ENCODE data around the gene CDHR3. TPM values are rescaled to one million over a fixed set of nuclear protein-coding genes. Genes with fewer than 3 reads are reported as not detected.

Gene CDHR3
- polyA plus RNA-seq, 4 donors, result 4.1 to 24.1 (median 5.4) TPM

DNA sequence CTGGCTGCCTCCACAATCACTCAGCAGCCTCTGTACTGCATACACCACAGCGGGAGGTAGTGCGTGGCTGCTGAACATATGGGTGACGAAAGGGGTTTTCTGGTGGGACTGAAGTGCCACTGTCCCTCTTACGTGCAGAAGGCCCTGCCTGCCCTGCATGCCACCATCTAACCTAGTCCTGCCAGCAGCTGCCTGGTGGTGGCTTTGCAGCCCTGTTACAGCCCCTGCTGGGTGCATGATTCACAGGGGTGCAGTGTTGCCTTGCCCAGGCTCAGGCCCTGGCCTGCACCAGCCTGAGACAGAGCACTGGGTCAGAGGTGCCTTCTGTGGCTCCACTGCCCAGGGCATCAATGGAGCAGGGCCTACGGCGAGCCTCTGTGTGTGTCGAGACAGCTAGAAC is 98.9 kb downstream of the CDHR3 start:
- Histone ChIP-seq H3K9me3 (ENCODE audit: control insufficient read depth in 2 of 2, insufficient read depth in 1 of 2, low read depth in 1 of 2, low read length in 1 of 2) (no peaks in the 10 kb centered on the region), H3K4me1 (ENCODE audit: control insufficient read depth in 3 of 3, insufficient read depth in 2 of 3, low read depth in 1 of 3, low read length in 2 of 3) (peaks cover 2 to 18% (median 6%) of the 10 kb centered on the region in 3 donors), H3K4me3 (ENCODE audit: low read depth in 1 of 3, low read length in 3 of 3) (no peak overlapping the region), H3K27me3 (ENCODE audit: control insufficient read depth in 3 of 3, insufficient read depth in 3 of 3, low read length in 3 of 3) (no peaks in the 10 kb centered on the region), H3K27ac (ENCODE audit: low read depth in 1 of 3, low read length in 2 of 3) (no peak overlapping the region), H3K36me3 (ENCODE audit: control insufficient read depth in 3 of 3, insufficient read depth in 2 of 3, low read depth in 1 of 3, low read length in 3 of 3) (no peaks in the 10 kb centered on the region)
- DNase-seq, result no peak
- 92 to 98% (median 95%) methylated on average over 7 of the region's 7 CpGs for WGBS, 3 donors
- FAIRE-seq, result no peak

DNA sequence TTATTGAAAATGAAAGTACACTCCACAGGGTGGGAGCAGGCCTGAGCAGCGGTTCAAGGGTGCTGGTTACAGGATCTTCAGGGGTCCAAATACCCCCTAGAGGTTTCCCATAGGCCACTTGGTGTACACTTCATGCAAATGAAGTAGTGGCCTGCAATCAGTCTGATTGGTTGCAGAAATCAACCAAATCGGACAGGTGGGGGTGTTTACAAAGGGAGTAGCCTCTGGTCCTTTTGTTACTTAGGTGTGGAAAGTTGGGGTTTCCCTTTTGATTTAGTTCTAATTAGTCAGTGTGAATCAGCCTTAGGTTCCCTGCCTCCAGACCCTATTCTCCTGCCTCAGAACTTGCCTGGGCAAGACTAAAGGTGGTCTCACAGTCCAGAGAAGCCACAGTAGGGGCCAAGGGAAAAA is 99.5 kb downstream of the CDHR3 start:
- peaks cover 2 to 18% (median 6%) of the 10 kb centered on the region in 3 donors for H3K4me1 ChIP-seq (ENCODE audit: control insufficient read depth in 3 of 3, insufficient read depth in 2 of 3, low read depth in 1 of 3, low read length in 2 of 3)
- H3K9me3 ChIP-seq (ENCODE audit: control insufficient read depth in 2 of 2, insufficient read depth in 1 of 2, low read depth in 1 of 2, low read length in 1 of 2), result no peaks in the 10 kb centered on the region
- 50 to 72% (median 59%) methylated on average over 2 of the region's 2 CpGs for WGBS, 3 donors
- FAIRE-seq, result no peak
- peak in 1 of 2 donors; percentile 22 for DNase-seq
- H3K4me3 ChIP-seq (ENCODE audit: low read depth in 1 of 3, low read length in 3 of 3), result no peak overlapping the region
- H3K27me3 ChIP-seq (ENCODE audit: control insufficient read depth in 3 of 3, insufficient read depth in 3 of 3, low read length in 3 of 3), result no peaks in the 10 kb centered on the region
- no peak overlapping the region for H3K27ac ChIP-seq (ENCODE audit: low read depth in 1 of 3, low read length in 2 of 3)
- H3K36me3 ChIP-seq (ENCODE audit: control insufficient read depth in 3 of 3, insufficient read depth in 2 of 3, low read depth in 1 of 3, low read length in 3 of 3), result no peaks in the 10 kb centered on the region

DNA sequence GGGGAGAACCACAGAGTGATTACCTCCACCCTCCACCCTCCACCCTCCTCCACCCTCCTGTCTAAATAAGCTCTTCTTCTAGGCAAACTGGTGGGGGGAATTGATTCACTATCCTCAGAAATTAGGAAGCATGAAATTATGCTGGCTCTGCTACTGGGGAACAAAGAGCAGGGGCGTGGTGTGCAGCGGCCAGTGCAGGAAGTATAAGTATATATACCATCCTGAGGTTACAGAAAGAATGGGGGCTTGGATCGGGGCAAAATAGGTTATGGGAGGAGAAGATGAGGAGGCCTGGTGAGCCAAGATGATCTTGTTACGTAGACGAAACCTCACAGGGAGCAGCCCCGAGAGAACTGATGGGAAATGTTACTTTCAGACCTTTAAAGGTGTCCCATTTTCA is 100.0 kb downstream of the CDHR3 start:
- Histone ChIP-seq H3K9me3 (ENCODE audit: control insufficient read depth in 2 of 2, insufficient read depth in 1 of 2, low read depth in 1 of 2, low read length in 1 of 2) (no peaks in the 10 kb centered on the region), H3K4me1 (ENCODE audit: control insufficient read depth in 3 of 3, insufficient read depth in 2 of 3, low read depth in 1 of 3, low read length in 2 of 3) (peaks cover 2 to 18% (median 6%) of the 10 kb centered on the region in 3 donors), H3K4me3 (ENCODE audit: low read depth in 1 of 3, low read length in 3 of 3) (no peak overlapping the region), H3K27ac (ENCODE audit: low read depth in 1 of 3, low read length in 2 of 3) (no peak overlapping the region), H3K27me3 (ENCODE audit: control insufficient read depth in 3 of 3, insufficient read depth in 3 of 3, low read length in 3 of 3) (no peaks in the 10 kb centered on the region), H3K36me3 (ENCODE audit: control insufficient read depth in 3 of 3, insufficient read depth in 2 of 3, low read depth in 1 of 3, low read length in 3 of 3) (no peaks in the 10 kb centered on the region)
- FAIRE-seq, result no peak
- DNase-seq, result peak in 1 of 2 donors; percentile 45
- 43 to 67% (median 59%) methylated on average over 6 of the region's 6 CpGs for WGBS, 3 donors

DNA sequence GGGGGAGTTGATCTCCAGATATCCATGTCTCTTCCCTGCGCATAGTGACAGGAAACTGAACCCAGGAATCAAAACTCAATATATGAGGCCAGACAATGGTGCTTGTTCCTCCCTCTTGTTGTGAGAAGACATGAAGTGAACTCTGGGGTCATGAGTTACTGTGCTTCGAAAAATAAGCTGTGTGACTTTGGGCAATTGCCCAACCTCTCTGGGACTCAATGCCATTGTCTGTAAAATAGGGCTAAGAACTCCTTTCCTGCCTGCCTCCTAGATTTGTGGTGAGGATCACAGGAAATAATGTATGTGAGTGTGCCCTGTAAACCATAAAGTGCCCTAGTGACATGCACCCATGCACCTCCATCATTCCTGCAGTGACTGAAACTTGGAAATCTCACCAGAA is 100.6 kb downstream of the CDHR3 start:
- Histone ChIP-seq H3K27ac (ENCODE audit: low read depth in 1 of 3, low read length in 2 of 3) (no peak overlapping the region), H3K27me3 (ENCODE audit: control insufficient read depth in 3 of 3, insufficient read depth in 3 of 3, low read length in 3 of 3) (no peaks in the 10 kb centered on the region), H3K4me3 (ENCODE audit: low read depth in 1 of 3, low read length in 3 of 3) (no peak overlapping the region), H3K4me1 (ENCODE audit: control insufficient read depth in 3 of 3, insufficient read depth in 2 of 3, low read depth in 1 of 3, low read length in 2 of 3) (peaks cover 2 to 18% (median 6%) of the 10 kb centered on the region in 3 donors), H3K9me3 (ENCODE audit: control insufficient read depth in 2 of 2, insufficient read depth in 1 of 2, low read depth in 1 of 2, low read length in 1 of 2) (no peaks in the 10 kb centered on the region), H3K36me3 (ENCODE audit: control insufficient read depth in 3 of 3, insufficient read depth in 2 of 3, low read depth in 1 of 3, low read length in 3 of 3) (no peaks in the 10 kb centered on the region)
- DNase-seq (no peak), FAIRE-seq (no peak)
- WGBS, 3 donors, result 85 to 91% (median 90%) methylated on average over 2 of the region's 2 CpGs

GRCh38 chr7:106064316-106064715 is 101.3 kb downstream of the CDHR3 start:
- Histone ChIP-seq H3K36me3 (ENCODE audit: control insufficient read depth in 3 of 3, insufficient read depth in 2 of 3, low read depth in 1 of 3, low read length in 3 of 3) (no peaks in the 10 kb centered on the region), H3K9me3 (ENCODE audit: control insufficient read depth in 2 of 2, insufficient read depth in 1 of 2, low read depth in 1 of 2, low read length in 1 of 2) (no peaks in the 10 kb centered on the region), H3K4me3 (ENCODE audit: low read depth in 1 of 3, low read length in 3 of 3) (no peak overlapping the region), H3K27ac (ENCODE audit: low read depth in 1 of 3, low read length in 2 of 3) (peak overlapping the region in 2 of 3 donors; percentile 16 to 92), H3K4me1 (ENCODE audit: control insufficient read depth in 3 of 3, insufficient read depth in 2 of 3, low read depth in 1 of 3, low read length in 2 of 3) (peaks cover 2 to 18% (median 6%) of the 10 kb centered on the region in 3 donors), H3K27me3 (ENCODE audit: control insufficient read depth in 3 of 3, insufficient read depth in 3 of 3, low read length in 3 of 3) (no peaks in the 10 kb centered on the region)
- WGBS, 3 donors, result 47 to 65% (median 57%) methylated on average over 8 of the region's 8 CpGs
- FAIRE-seq, result no peak
- no peak for DNase-seq

- 21 to 42% (median 39%) methylated on average over 14 of the region's 14 CpGs for WGBS, 3 donors
- Histone ChIP-seq H3K36me3 (ENCODE audit: control insufficient read depth in 3 of 3, insufficient read depth in 2 of 3, low read depth in 1 of 3, low read length in 3 of 3) (no peaks in the 10 kb centered on the region), H3K27ac (ENCODE audit: low read depth in 1 of 3, low read length in 2 of 3) (peak overlapping the region; percentile 16 to 92 (median 81)), H3K9me3 (ENCODE audit: control insufficient read depth in 2 of 2, insufficient read depth in 1 of 2, low read depth in 1 of 2, low read length in 1 of 2) (no peaks in the 10 kb centered on the region), H3K4me3 (ENCODE audit: low read depth in 1 of 3, low read length in 3 of 3) (peak overlapping the region in 2 of 3 donors; percentile 1 to 12), H3K4me1 (ENCODE audit: control insufficient read depth in 3 of 3, insufficient read depth in 2 of 3, low read depth in 1 of 3, low read length in 2 of 3) (peaks cover 2 to 18% (median 6%) of the 10 kb centered on the region in 3 donors), H3K27me3 (ENCODE audit: control insufficient read depth in 3 of 3, insufficient read depth in 3 of 3, low read length in 3 of 3) (no peaks in the 10 kb centered on the region)
- FAIRE-seq, result no peak
- peak; percentile 42 to 88 for DNase-seq
These were observed 101.9 kb downstream of the CDHR3 start for GRCh38 chr7:106064771-106065574.

- no peaks in the 10 kb centered on the region for H3K36me3 ChIP-seq (ENCODE audit: control insufficient read depth in 3 of 3, insufficient read depth in 2 of 3, low read depth in 1 of 3, low read length in 3 of 3)
- peaks cover 0 to 2% (median 0%) of the 10 kb centered on the region in 3 donors for H3K27me3 ChIP-seq (ENCODE audit: control insufficient read depth in 3 of 3, insufficient read depth in 3 of 3, low read length in 3 of 3)
- H3K4me3 ChIP-seq (ENCODE audit: low read depth in 1 of 3, low read length in 3 of 3), result peak overlapping the region in 2 of 3 donors; percentile 1 to 12
- DNase-seq, result peak; percentile 49 to 84
- no peak for FAIRE-seq
- H3K9me3 ChIP-seq (ENCODE audit: control insufficient read depth in 2 of 2, insufficient read depth in 1 of 2, low read depth in 1 of 2, low read length in 1 of 2), result no peaks in the 10 kb centered on the region
- peak overlapping the region; percentile 2 to 92 (median 81) for H3K27ac ChIP-seq (ENCODE audit: low read depth in 1 of 3, low read length in 2 of 3)
- 11 to 48% (median 32%) methylated on average over 26 of the region's 26 CpGs for WGBS, 3 donors
- peaks cover 2 to 18% (median 6%) of the 10 kb centered on the region in 3 donors for H3K4me1 ChIP-seq (ENCODE audit: control insufficient read depth in 3 of 3, insufficient read depth in 2 of 3, low read depth in 1 of 3, low read length in 2 of 3)
These were observed 102.8 kb downstream of the CDHR3 start for GRCh38 chr7:106065575-106066500.

GRCh38 chr7:106067678-106068077 is 104.6 kb downstream of the CDHR3 start:
- H3K27me3 ChIP-seq (ENCODE audit: control insufficient read depth in 3 of 3, insufficient read depth in 3 of 3, low read length in 3 of 3), result peaks cover 0 to 2% (median 0%) of the 10 kb centered on the region in 3 donors
- H3K4me3 ChIP-seq (ENCODE audit: low read depth in 1 of 3, low read length in 3 of 3), result no peak overlapping the region
- no peaks in the 10 kb centered on the region for H3K36me3 ChIP-seq (ENCODE audit: control insufficient read depth in 3 of 3, insufficient read depth in 2 of 3, low read depth in 1 of 3, low read length in 3 of 3)
- 70 to 96% (median 93%) methylated on average over 3 of the region's 3 CpGs for WGBS, 3 donors
- H3K27ac ChIP-seq (ENCODE audit: low read depth in 1 of 3, low read length in 2 of 3), result no peak overlapping the region
- H3K4me1 ChIP-seq (ENCODE audit: control insufficient read depth in 3 of 3, insufficient read depth in 2 of 3, low read depth in 1 of 3, low read length in 2 of 3), result peaks cover 7 to 27% (median 9%) of the 10 kb centered on the region in 3 donors
- DNase-seq (no peak), FAIRE-seq (no peak)
- no peaks in the 10 kb centered on the region for H3K9me3 ChIP-seq (ENCODE audit: control insufficient read depth in 2 of 2, insufficient read depth in 1 of 2, low read depth in 1 of 2, low read length in 1 of 2)

All from small intestine (tissue), 7 donors.